HL-60 (cell line): Measurements from ENCODE around the gene ZNF76.

Experiments
- DNase-seq, 2 experiments: peaks; one replicate each; pipeline ENCODE4 v3.0.0-alpha.2; 2010 to 2020; ENCODE audit warnings: low read depth in 1 of 2, low spot score in 1 of 2
- H3K27ac ChIP-seq: fragments of 250-450 bp; sonication (Bioruptor Pico); replicated peaks from 2 replicates; pipeline ENCODE4 v1.5.1; 2020; ENCODE audit warnings: mild to moderate bottlenecking, moderate library complexity
- H3K27me3 ChIP-seq: fragments of 250-450 bp; sonication (Bioruptor Pico); 2 replicates; pipeline ENCODE4 v1.5.1; 2021; ENCODE audit warnings: mild to moderate bottlenecking, moderate library complexity; ENCODE audit not compliant: insufficient read depth, poor library complexity, severe bottlenecking
- H3K4me3 ChIP-seq: replicated peaks from 2 replicates; pipeline ENCODE4 v1.5.1; 2011; ENCODE audit warnings: mild to moderate bottlenecking, control low read depth, low read length; ENCODE audit not compliant: insufficient read depth
- GABPA ChIP-seq: IDR thresholded peaks from 2 replicates; pipeline ENCODE4 v1.6.1; 2012; ENCODE audit warnings: low read depth
- POLR2AphosphoS5 ChIP-seq: IDR thresholded peaks from 2 replicates; pipeline ENCODE4 v1.6.1; 2012; ENCODE audit warnings: low read depth
- SPI1 ChIP-seq: IDR thresholded peaks from 2 replicates; pipeline ENCODE4 v1.6.1; 2012; ENCODE audit warnings: low read depth, mild to moderate bottlenecking, borderline replicate concordance
- TF ChIP-seq, protein P1 (sequence below): IDR thresholded peaks from 2 replicates; pipeline ENCODE4 v1.6.1; 2012; ENCODE audit warnings: low read depth; ENCODE audit not compliant: insufficient replicate concordance
- TF ChIP-seq, protein P2 (sequence below): IDR thresholded peaks from one replicate; pipeline ENCODE4 v1.5.1; 2011; ENCODE audit warnings: low read length, control low read depth, inconsistent platforms; ENCODE audit not compliant: insufficient read depth

Gene ZNF76

DNA sequence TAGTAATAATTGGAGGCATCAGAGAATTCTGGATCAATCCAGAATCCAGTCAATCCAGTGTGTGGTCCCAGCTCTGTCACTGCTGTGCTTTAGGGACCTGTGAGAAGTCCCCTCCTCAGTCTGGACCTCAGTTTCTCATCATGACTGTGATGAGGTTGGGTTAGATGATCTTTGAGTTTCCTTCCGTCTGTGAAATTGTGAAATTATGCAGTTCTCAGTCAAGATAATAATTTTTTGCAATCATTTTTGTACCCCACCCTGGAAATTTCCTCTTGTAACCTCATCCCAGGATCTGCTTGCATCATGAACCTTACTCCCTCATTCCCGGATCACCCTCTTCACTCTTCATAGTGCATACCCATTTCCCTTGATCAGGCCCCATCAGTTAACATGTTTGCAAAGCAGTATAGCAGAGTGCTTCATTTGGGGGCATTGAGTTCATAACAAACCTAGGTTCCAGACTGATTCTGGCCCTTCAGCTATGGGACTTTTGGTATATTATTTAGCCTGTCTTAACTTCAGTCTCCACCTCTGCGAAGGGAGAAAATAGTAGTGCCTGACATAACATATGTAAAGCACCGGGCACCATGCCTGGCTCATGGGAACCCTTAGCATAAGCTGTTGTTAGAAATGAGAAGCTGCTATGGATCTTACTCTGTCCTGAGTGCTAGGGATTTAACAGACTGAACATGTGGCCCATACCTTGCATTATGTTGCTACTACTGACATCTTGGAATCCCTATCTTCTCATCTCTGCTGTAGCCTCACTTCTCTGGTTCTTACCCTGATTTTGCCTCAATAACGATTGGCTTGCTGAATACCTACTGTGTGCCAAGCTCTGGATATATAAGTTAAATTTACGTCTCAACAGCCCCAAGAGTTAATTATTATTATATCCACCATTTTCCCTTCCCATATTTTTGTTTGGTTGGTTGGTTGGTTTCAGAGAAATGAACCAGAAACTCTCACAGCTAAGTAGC lies 1.3 kb downstream of the ZNF76 start:
- TF ChIP-seq, protein P1, sequence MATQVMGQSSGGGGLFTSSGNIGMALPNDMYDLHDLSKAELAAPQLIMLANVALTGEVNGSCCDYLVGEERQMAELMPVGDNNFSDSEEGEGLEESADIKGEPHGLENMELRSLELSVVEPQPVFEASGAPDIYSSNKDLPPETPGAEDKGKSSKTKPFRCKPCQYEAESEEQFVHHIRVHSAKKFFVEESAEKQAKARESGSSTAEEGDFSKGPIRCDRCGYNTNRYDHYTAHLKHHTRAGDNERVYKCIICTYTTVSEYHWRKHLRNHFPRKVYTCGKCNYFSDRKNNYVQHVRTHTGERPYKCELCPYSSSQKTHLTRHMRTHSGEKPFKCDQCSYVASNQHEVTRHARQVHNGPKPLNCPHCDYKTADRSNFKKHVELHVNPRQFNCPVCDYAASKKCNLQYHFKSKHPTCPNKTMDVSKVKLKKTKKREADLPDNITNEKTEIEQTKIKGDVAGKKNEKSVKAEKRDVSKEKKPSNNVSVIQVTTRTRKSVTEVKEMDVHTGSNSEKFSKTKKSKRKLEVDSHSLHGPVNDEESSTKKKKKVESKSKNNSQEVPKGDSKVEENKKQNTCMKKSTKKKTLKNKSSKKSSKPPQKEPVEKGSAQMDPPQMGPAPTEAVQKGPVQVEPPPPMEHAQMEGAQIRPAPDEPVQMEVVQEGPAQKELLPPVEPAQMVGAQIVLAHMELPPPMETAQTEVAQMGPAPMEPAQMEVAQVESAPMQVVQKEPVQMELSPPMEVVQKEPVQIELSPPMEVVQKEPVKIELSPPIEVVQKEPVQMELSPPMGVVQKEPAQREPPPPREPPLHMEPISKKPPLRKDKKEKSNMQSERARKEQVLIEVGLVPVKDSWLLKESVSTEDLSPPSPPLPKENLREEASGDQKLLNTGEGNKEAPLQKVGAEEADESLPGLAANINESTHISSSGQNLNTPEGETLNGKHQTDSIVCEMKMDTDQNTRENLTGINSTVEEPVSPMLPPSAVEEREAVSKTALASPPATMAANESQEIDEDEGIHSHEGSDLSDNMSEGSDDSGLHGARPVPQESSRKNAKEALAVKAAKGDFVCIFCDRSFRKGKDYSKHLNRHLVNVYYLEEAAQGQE, result no peak
- TF ChIP-seq, protein P2, sequence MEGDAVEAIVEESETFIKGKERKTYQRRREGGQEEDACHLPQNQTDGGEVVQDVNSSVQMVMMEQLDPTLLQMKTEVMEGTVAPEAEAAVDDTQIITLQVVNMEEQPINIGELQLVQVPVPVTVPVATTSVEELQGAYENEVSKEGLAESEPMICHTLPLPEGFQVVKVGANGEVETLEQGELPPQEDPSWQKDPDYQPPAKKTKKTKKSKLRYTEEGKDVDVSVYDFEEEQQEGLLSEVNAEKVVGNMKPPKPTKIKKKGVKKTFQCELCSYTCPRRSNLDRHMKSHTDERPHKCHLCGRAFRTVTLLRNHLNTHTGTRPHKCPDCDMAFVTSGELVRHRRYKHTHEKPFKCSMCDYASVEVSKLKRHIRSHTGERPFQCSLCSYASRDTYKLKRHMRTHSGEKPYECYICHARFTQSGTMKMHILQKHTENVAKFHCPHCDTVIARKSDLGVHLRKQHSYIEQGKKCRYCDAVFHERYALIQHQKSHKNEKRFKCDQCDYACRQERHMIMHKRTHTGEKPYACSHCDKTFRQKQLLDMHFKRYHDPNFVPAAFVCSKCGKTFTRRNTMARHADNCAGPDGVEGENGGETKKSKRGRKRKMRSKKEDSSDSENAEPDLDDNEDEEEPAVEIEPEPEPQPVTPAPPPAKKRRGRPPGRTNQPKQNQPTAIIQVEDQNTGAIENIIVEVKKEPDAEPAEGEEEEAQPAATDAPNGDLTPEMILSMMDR, result no peak
- no peak for TF ChIP-seq POLR2AphosphoS5
- TF ChIP-seq SPI1, result no peak
- TF ChIP-seq GABPA, result no peak
- H3K27ac ChIP-seq, result peak overlapping the region; percentile 56
- no peaks in the 10 kb centered on the region for H3K27me3 ChIP-seq
- peak in 1 of 2 experiments; percentile 41 for DNase-seq
- peak overlapping the region; percentile 97 for H3K4me3 ChIP-seq

DNA sequence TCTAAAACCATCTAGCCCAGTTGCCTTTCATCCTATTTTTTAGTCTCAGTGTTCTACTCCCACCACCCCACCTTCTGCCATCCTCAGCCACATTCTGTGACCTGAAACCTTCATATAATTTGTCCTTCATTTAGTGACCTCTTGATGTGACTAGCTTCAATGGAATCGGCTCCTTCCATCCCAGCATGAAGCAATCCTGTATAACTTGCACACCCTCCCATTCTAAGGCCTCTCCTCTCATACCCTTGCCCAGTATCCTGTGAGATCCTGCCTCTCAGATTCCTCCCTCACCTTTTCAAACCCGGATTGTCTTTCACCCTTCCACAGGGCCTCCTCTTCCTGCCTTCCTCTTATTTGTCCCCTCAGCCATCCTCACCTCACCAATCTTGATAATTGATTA lies 3.1 kb downstream of the ZNF76 start:
- H3K4me3 ChIP-seq, result no peak overlapping the region

DNA sequence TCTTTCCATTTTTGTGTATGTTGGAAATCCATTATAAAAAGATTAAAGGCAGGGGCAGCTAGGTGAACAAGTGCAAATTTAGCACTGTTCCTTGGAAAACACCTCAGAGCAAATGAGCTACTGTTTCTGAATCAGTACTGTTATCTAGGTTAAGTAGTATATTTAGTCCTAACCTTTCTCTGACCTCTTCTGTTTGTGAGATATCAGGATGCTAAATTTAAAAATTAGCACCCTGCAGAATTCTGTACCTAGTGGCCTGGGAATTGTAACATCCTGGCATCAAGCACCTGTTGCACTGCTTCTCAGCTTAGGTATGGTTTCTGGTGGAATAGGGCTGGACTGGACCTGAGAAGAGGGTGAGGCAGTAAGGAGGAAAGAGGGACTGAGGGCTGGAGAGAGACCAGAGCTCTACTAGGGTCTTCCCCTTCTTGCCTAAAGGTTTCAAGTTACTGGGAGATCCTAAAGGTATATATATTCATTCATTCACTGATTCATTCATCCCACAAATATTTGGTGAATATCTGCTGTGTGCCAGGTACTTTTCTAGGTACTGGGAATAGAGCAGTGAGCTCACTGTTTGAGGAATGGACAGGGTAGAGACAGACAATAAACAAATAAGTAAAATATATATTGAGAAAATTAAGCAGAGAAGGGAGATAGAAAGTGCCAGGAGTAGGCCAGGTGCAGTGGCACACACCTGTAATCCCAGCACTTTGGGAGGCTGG lies 5.2 kb downstream of the ZNF76 start:
- Histone ChIP-seq H3K27ac (no peak overlapping the region), H3K27me3 (no peaks in the 10 kb centered on the region), H3K4me3 (no peak overlapping the region)
- DNase-seq, result no peak
- TF ChIP-seq, protein P2, result no peak
- no peak for TF ChIP-seq SPI1
- TF ChIP-seq, protein P1, result no peak

More for the DNA sequence above, 3.1 kb downstream of the ZNF76 start:
- Histone ChIP-seq H3K27ac (no peak overlapping the region), H3K27me3 (no peaks in the 10 kb centered on the region)
- TF ChIP-seq, protein P2, result no peak
- TF ChIP-seq GABPA (no peak), SPI1 (no peak), POLR2AphosphoS5 (no peak)
- TF ChIP-seq, protein P1, result no peak
- no peak for DNase-seq
